ENCODE results near the gene ARHGDIG.

GRCh38 chr16:316741-317464 lies 36.5 kb downstream of the ARHGDIG start:
- TF ChIP-seq CTCF (conservative IDR thresholded peaks at IDR 0.05; ENCODE audit: low read depth, low read length) (no peak), EZH2 (IDR thresholded peaks at IDR 0.05; ENCODE audit: borderline replicate concordance, low read depth, low read length, poor library complexity, severe bottlenecking) (no peak)

Data from A673 (cell line).